ENCODE measurements around the gene TST. TPM values are rescaled to one million over a fixed set of nuclear protein-coding genes. Genes with fewer than 3 reads are reported as not detected.

The TST gene
- total and polyA plus RNA-seq, 2 donors (not counting 3 experiments of a cell fraction or from before 2014, with no cell fraction given): 39.2 to 95.1 TPM

GRCh38 chr22:37061611-37062375 is 42.5 kb upstream of the TST start:
- dilution Hi-C loops (cut with MboI; ENCODE audit: extremely low pct_ligation_motif_present, low sequenced_read_pairs) (no loop called here), intact Hi-C loops (cut with micrococcal nuclease) (no loop called here)
- Histone ChIP-seq H2AFZ (ENCODE audit: low read depth, low read length) (no peak overlapping the region), H3K4me1 (ENCODE audit: control insufficient read depth, extremely low read depth, insufficient read depth, low read length) (no peaks in the 10 kb centered on the region), H4K20me1 (replicated peaks; ENCODE audit: control insufficient read depth, extremely low read depth, insufficient read depth, low read length) (no peaks in the 10 kb centered on the region), H3K9me3 (replicated peaks; ENCODE audit: control insufficient read depth, insufficient read depth, low read length) (no peaks in the 10 kb centered on the region), H3K4me3 (replicated peaks in 1 of 3; ENCODE audit: insufficient read depth in 1 of 3, low read depth in 1 of 3, low read length in 3 of 3) (no peak overlapping the region), H3K36me3 (ENCODE audit: control insufficient read depth in 2 of 2, extremely low read depth in 1 of 2, insufficient read depth in 2 of 2, low read length in 2 of 2) (peaks cover 3 to 29% of the 10 kb centered on the region in 2 experiments), H3K9me1 (replicated peaks; ENCODE audit: control insufficient read depth, extremely low read depth, insufficient read depth, low read length) (no peaks in the 10 kb centered on the region), H3K27ac (ENCODE audit: insufficient read depth, low read depth, low read length) (no peak overlapping the region), H3K4me2 (ENCODE audit: insufficient read depth, low read length) (no peak overlapping the region), H3K79me2 (ENCODE audit: control insufficient read depth, insufficient read depth, low read length) (no peaks in the 10 kb centered on the region), H3K27me3 (ENCODE audit: control insufficient read depth in 2 of 2, insufficient read depth in 2 of 2, low read length in 2 of 2) (no peaks in the 10 kb centered on the region), H3K9ac (replicated peaks; ENCODE audit: extremely low read depth, insufficient read depth, low read length) (no peak overlapping the region)
- ChIA-PET POLR2A (no interaction called here), CTCF (interaction anchor here (0.6 kb wide), 1 partner anchor 10 kb away, joined by 4 read pairs; the partner anchor contains the start of gene KCTD17)
- no peak for FAIRE-seq
- DNase-seq (ENCODE audit: low read depth, low spot score): no peak
- no TSS peak for BruUV-seq (replicated peaks)
- TF ChIP-seq POLR2AphosphoS5 (IDR thresholded peaks at IDR 0.05; ENCODE audit: insufficient read depth, low read depth, low read length): no peak
- no peak for TF ChIP-seq POLR2A (IDR thresholded peaks at IDR 0.05; ENCODE audit: low read depth, low read length)
- no peak for TF ChIP-seq GATA2 (IDR thresholded peaks at IDR 0.05; ENCODE audit: insufficient read depth, insufficient read length, low read depth, low read length)
- TF ChIP-seq, protein P1, sequence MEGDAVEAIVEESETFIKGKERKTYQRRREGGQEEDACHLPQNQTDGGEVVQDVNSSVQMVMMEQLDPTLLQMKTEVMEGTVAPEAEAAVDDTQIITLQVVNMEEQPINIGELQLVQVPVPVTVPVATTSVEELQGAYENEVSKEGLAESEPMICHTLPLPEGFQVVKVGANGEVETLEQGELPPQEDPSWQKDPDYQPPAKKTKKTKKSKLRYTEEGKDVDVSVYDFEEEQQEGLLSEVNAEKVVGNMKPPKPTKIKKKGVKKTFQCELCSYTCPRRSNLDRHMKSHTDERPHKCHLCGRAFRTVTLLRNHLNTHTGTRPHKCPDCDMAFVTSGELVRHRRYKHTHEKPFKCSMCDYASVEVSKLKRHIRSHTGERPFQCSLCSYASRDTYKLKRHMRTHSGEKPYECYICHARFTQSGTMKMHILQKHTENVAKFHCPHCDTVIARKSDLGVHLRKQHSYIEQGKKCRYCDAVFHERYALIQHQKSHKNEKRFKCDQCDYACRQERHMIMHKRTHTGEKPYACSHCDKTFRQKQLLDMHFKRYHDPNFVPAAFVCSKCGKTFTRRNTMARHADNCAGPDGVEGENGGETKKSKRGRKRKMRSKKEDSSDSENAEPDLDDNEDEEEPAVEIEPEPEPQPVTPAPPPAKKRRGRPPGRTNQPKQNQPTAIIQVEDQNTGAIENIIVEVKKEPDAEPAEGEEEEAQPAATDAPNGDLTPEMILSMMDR (IDR thresholded peaks at IDR 0.05; ENCODE audit: extremely low read depth in 1 of 2, insufficient read depth in 1 of 2, low read depth in 1 of 2, low read length in 2 of 2): no peak
- no peak for TF ChIP-seq FOS (IDR thresholded peaks at IDR 0.05; ENCODE audit: borderline replicate concordance, insufficient read depth, low read length)
- no peak for TF ChIP-seq MAX (IDR thresholded peaks at IDR 0.05; ENCODE audit: insufficient read depth, insufficient read length)
- no peak for TF ChIP-seq JUN (IDR thresholded peaks at IDR 0.05; ENCODE audit: borderline replicate concordance, insufficient read depth, insufficient read length, low read depth)
- TF ChIP-seq EZH2 (IDR thresholded peaks at IDR 0.05; ENCODE audit: borderline replicate concordance, low read depth, low read length, severe bottlenecking): no peak
- no peak for TF ChIP-seq MYC (IDR thresholded peaks at IDR 0.05; ENCODE audit: low read depth, low read length)
